MM.1S (cell line): Measurements from ENCODE around the gene FOXP1.

Source experiments
- DNase-seq: peaks from one replicate; pipeline ENCODE4 v3.0.0-alpha.2; 2015
- H2AFZ ChIP-seq: fragments of 300-600 bp; sonication (generic); 2 replicates; pipeline ENCODE4 v1.6.0; 2016; ENCODE audit warnings: antibody characterized with exemption, low read length
- H3F3A ChIP-seq: fragments of 300-600 bp; sonication (generic); 2 replicates; pipeline ENCODE4 v1.6.1; 2016; ENCODE audit warnings: mild to moderate bottlenecking, antibody characterized with exemption, low read length, moderate library complexity, mixed read lengths; ENCODE audit not compliant: insufficient read depth
- H3K27ac ChIP-seq: fragments of 300-600 bp; sonication (generic); 2 replicates; pipeline ENCODE4 v1.5.1; 2016; ENCODE audit warnings: mild to moderate bottlenecking, low read length
- H3K27me3 ChIP-seq: fragments of 300-600 bp; sonication (generic); replicated peaks from 2 replicates; pipeline ENCODE4 v1.6.0; 2016; ENCODE audit warnings: low read length; ENCODE audit not compliant: insufficient read depth
- H3K36me3 ChIP-seq: fragments of 300-600 bp; sonication (generic); replicated peaks from 2 replicates; pipeline ENCODE4 v1.6.1; 2016; ENCODE audit warnings: mild to moderate bottlenecking, low read length, mixed read lengths; ENCODE audit not compliant: insufficient read depth
- H3K4me1 ChIP-seq: fragments of 300-600 bp; sonication (generic); 2 replicates; pipeline ENCODE4 v1.6.1; 2016; ENCODE audit warnings: low read length, mixed read lengths
- H3K4me2 ChIP-seq: fragments of 300-600 bp; sonication (generic); 2 replicates; pipeline ENCODE4 v1.6.0; 2016; ENCODE audit warnings: low read depth, low read length
- H3K4me3 ChIP-seq: fragments of 300-600 bp; sonication (generic); 2 replicates; pipeline ENCODE4 v1.5.1; 2016; ENCODE audit warnings: low read length, mixed read lengths
- H3K79me2 ChIP-seq: fragments of 300-600 bp; sonication (generic); 2 replicates; pipeline ENCODE4 v1.6.1; 2016; ENCODE audit warnings: mixed run types, low read length, mixed read lengths
- H3K9ac ChIP-seq: fragments of 300-600 bp; sonication (generic); 2 replicates; pipeline ENCODE4 v1.6.1; 2016; ENCODE audit warnings: low read length, mixed read lengths
- H3K9me2 ChIP-seq: fragments of 300-600 bp; sonication (generic); replicated peaks from 2 replicates; pipeline ENCODE4 v1.6.1; 2016; ENCODE audit warnings: mild to moderate bottlenecking, low read length, mixed read lengths; ENCODE audit not compliant: insufficient read depth
- H3K9me3 ChIP-seq: fragments of 300-600 bp; sonication (generic); replicated peaks from 2 replicates; pipeline ENCODE4 v1.6.1; 2016; ENCODE audit warnings: mild to moderate bottlenecking, low read length, mixed read lengths; ENCODE audit not compliant: insufficient read depth
- H4K20me1 ChIP-seq: fragments of 300-600 bp; sonication (generic); 2 replicates; pipeline ENCODE4 v1.6.1; 2016; ENCODE audit warnings: mild to moderate bottlenecking, low read length, moderate library complexity, mixed read lengths; ENCODE audit not compliant: insufficient read depth
- EZH2 ChIP-seq: fragments of 300-600 bp; sonication (generic); optimal IDR thresholded peaks from 2 replicates; pipeline ENCODE3; 2017; ENCODE audit warnings: low read depth, mild to moderate bottlenecking, antibody characterized with exemption, low read length, mixed read lengths
- EZH2phosphoT487 ChIP-seq: fragments of 300-600 bp; sonication (generic); IDR thresholded peaks from 2 replicates; pipeline ENCODE4 v1.6.1; 2018; ENCODE audit warnings: antibody characterized with exemption, low read length
- TF ChIP-seq, protein P1 (sequence below): fragments of 300-600 bp; sonication (generic); IDR thresholded peaks from 2 replicates; pipeline ENCODE4 v1.5.1; 2016; ENCODE audit warnings: antibody characterized with exemption, low read length, mixed read lengths

Gene FOXP1

DNA sequence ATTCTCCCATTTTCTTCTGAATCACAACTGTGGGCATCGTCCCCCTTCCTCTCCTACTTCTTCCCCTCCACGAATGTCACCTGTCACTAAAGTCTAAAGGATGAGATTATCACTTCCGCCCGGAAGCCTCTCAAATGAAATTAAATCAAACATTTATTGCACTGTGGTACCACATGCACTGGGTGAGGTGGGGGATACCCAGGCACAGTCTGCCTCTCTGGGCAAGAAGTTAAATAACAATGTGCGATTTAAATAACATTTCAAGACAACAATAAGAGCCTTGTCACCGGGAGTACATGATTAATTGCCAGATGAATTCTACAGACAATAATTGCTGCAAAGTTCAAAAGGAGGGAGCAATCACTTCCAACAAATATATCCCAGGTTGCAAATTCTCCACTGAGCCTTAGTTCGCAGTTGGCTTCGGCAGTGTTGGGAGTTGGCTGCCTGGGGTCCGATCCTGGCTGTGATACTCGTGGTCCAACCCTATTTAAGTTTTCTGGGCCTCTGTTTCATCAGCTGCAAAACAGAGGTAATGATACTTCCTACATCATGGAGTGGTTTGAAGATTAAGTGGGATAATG is 77.7 kb downstream of the FOXP1 start:
- Histone ChIP-seq H4K20me1 (no peaks in the 10 kb centered on the region), H3K9ac (no peak overlapping the region), H3K4me1 (no peaks in the 10 kb centered on the region), H3K36me3 (no peaks in the 10 kb centered on the region), H3K4me2 (no peak overlapping the region), H3K79me2 (no peaks in the 10 kb centered on the region), H3K27ac (no peak overlapping the region), H3K4me3 (no peak overlapping the region), H3K27me3 (no peaks in the 10 kb centered on the region), H3K9me2 (no peaks in the 10 kb centered on the region), H2AFZ (no peak overlapping the region), H3K9me3 (no peaks in the 10 kb centered on the region), H3F3A (no peaks in the 10 kb centered on the region)
- TF ChIP-seq EZH2 (no peak), EZH2phosphoT487 (no peak)
- TF ChIP-seq, protein P1, sequence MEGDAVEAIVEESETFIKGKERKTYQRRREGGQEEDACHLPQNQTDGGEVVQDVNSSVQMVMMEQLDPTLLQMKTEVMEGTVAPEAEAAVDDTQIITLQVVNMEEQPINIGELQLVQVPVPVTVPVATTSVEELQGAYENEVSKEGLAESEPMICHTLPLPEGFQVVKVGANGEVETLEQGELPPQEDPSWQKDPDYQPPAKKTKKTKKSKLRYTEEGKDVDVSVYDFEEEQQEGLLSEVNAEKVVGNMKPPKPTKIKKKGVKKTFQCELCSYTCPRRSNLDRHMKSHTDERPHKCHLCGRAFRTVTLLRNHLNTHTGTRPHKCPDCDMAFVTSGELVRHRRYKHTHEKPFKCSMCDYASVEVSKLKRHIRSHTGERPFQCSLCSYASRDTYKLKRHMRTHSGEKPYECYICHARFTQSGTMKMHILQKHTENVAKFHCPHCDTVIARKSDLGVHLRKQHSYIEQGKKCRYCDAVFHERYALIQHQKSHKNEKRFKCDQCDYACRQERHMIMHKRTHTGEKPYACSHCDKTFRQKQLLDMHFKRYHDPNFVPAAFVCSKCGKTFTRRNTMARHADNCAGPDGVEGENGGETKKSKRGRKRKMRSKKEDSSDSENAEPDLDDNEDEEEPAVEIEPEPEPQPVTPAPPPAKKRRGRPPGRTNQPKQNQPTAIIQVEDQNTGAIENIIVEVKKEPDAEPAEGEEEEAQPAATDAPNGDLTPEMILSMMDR: no peak
- DNase-seq: no peak

DNA sequence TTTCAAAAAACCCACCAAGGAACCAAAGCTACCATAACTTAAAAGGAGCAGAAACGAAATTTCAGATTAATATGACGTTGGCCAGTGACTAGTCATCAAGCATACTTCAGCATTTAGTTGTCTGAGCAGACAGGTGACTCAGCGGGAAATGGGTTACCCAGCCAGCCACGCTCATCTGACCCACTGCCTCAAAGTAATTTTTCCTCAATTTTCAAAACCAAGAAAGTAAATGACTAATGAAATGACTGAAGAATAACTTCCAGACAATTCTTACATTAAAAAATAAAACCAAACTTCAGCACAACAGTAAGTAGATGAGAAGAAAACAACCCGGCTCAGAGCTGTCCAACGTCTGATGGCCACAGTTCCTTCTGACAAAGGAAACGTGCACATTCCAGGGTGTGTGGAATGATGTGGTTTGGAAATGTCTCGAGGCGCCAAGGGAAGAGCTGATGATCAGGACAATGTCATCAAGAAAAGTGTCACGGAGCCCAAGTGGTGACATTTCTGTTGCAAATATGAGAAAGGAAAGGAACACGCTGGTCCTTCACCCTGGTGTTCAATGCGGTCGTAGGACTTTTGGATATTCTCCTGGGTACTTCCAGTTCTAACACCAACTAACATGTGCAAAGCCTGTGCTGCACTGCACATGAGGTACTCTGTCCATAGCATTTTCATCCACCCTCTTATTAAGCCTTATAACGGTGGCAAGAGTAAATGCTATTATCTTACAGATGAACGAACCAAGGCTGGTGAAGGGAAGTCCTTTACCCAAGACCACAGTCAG is 79.1 kb downstream of the FOXP1 start:
- Histone ChIP-seq H3K9me3 (no peaks in the 10 kb centered on the region), H3K27me3 (no peaks in the 10 kb centered on the region), H3K4me1 (no peaks in the 10 kb centered on the region), H3K9me2 (no peaks in the 10 kb centered on the region), H3K9ac (no peak overlapping the region), H3K4me3 (no peak overlapping the region), H3K79me2 (no peaks in the 10 kb centered on the region), H3K27ac (no peak overlapping the region), H4K20me1 (no peaks in the 10 kb centered on the region), H3K36me3 (no peaks in the 10 kb centered on the region), H2AFZ (no peak overlapping the region), H3F3A (no peaks in the 10 kb centered on the region), H3K4me2 (no peak overlapping the region)
- TF ChIP-seq, protein P1: no peak
- TF ChIP-seq EZH2phosphoT487 (no peak), EZH2 (no peak)
- no peak for DNase-seq

DNA sequence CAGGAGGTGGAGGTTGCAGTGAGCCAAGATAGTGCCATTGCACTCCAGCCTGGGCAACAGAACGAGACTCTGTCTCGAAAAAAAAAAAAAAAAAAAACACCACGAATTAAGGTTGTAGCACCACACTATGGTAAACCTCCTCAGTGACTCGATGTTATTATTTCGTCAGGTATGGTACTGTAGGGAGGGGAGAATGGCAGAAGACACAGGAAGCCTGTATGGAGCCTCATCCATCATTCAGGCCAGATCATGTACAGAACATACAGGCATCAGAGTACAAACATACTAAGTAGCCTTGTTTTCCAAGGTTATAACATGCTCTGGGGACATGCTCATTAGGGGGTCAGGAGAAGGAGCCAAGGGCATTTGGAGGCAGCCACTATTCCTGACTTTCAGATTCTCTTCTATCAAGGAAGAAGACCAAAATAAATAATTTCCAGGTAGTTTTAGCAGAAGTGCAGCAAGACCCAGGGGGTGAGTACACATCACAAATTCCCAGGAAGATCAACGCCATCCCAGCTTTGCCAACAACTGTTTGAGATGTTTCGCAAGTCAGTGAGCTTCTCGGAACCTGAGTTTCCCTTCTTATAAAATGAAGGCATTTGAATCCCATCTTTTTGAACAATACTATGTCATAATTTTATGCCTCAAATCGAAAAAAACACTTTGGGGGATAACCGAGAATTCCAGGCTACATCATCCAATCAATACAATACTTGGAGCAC is 79.8 kb downstream of the FOXP1 start:
- no peaks in the 10 kb centered on the region for H3K4me1 ChIP-seq
- H3K9ac ChIP-seq: no peak overlapping the region
- H3F3A ChIP-seq: no peaks in the 10 kb centered on the region
- no peaks in the 10 kb centered on the region for H3K36me3 ChIP-seq
- no peaks in the 10 kb centered on the region for H4K20me1 ChIP-seq
- H3K9me3 ChIP-seq: no peaks in the 10 kb centered on the region
- H3K9me2 ChIP-seq: no peaks in the 10 kb centered on the region
- no peak for DNase-seq
- H3K4me3 ChIP-seq: no peak overlapping the region
- no peak overlapping the region for H2AFZ ChIP-seq
- H3K79me2 ChIP-seq: no peaks in the 10 kb centered on the region
- H3K4me2 ChIP-seq: no peak overlapping the region
- TF ChIP-seq EZH2phosphoT487 (no peak), EZH2 (no peak)
- TF ChIP-seq, protein P1: no peak
- H3K27ac ChIP-seq: no peak overlapping the region
- H3K27me3 ChIP-seq: no peaks in the 10 kb centered on the region
